Natural killer cell (primary cell): ENCODE results near the gene ARSG. TPM values are rescaled to one million over a fixed set of nuclear protein-coding genes. Genes with fewer than 3 reads are reported as not detected.

Experiments used
- ATAC-seq, 3 donors: fragments of 150-1000 bp in 2 of 3; fragments of 200-7000 bp in 1 of 3; cut with Tn5 transposase; 1 replicate in 1 of 3; 2 replicates in 2 of 3; pipeline ENCODE4 v1.10.0; 2021; ENCODE audit warnings: mild to moderate bottlenecking in 2 of 3, moderate library complexity in 2 of 3
- DNase-seq, 2 donors: peaks; one replicate each; pipeline versions ENCODE4 v3.0.0 to v3.0.0-alpha.2; 2013 to 2021; ENCODE audit warnings: mixed read lengths in 1 of 2
- H3K27ac ChIP-seq: one replicate; pipeline ENCODE4 v1.5.1; 2013; ENCODE audit warnings: mild to moderate bottlenecking, low read length
- H3K27me3 ChIP-seq: one replicate; pipeline ENCODE4 v1.6.1; 2013; ENCODE audit warnings: low read length; ENCODE audit not compliant: control insufficient read depth, insufficient read depth
- H3K36me3 ChIP-seq: one replicate; pipeline ENCODE4 v1.6.1; 2013; ENCODE audit warnings: low read length; ENCODE audit not compliant: control insufficient read depth, insufficient read depth
- H3K4me1 ChIP-seq: one replicate; pipeline ENCODE4 v1.6.1; 2013; ENCODE audit warnings: low read length; ENCODE audit not compliant: control insufficient read depth, insufficient read depth
- H3K4me3 ChIP-seq: one replicate; pipeline ENCODE4 v1.5.1; 2013; ENCODE audit warnings: low read length
- H3K9me3 ChIP-seq: one replicate; pipeline ENCODE4 v1.6.1; 2013; ENCODE audit warnings: low read length; ENCODE audit not compliant: control insufficient read depth, insufficient read depth
- H3K27ac Mint-ChIP-seq, 2 donors: one replicate each; pipeline ENCODE4 v1.8.0; 2022; ENCODE audit warnings: mild to moderate bottlenecking in 2 of 2, mixed read lengths in 2 of 2, moderate library complexity in 1 of 2
- H3K27me3 Mint-ChIP-seq, 2 donors: one replicate each; pipeline ENCODE4 v1.8.0; 2022; ENCODE audit warnings: low read depth in 2 of 2, mixed read lengths in 2 of 2
- H3K36me3 Mint-ChIP-seq: one replicate; pipeline ENCODE4 v1.8.0; 2022; ENCODE audit warnings: mixed read lengths
- H3K4me1 Mint-ChIP-seq, 2 donors: one replicate each; pipeline ENCODE4 v1.8.0; 2022; ENCODE audit warnings: mixed read lengths in 2 of 2
- H3K4me3 Mint-ChIP-seq: one replicate; pipeline ENCODE4 v1.8.0; 2022; ENCODE audit warnings: mild to moderate bottlenecking, moderate library complexity, mixed read lengths
- H3K9me3 Mint-ChIP-seq, 2 donors: one replicate each; pipeline ENCODE4 v1.8.0; 2022; ENCODE audit warnings: mixed read lengths in 2 of 2
- CTCF ChIP-seq: fragments of 200-600 bp; IDR thresholded peaks from one replicate; pipeline ENCODE4 v1.8.0; 2022; ENCODE audit warnings: antibody characterized with exemption
- WGBS: methylation state at CpG from one replicate; pipeline ENCODE4 v1.1.7; 2013; ENCODE audit warnings: missing lambda C conversion rate; ENCODE audit not compliant: insufficient coverage; 5-methylcytosine and 5-hydroxymethylcytosine counted together
- intact Hi-C: fragments of 100-400 bp; cut with micrococcal nuclease; formaldehyde crosslinking; loops from one replicate; pipeline ENCODE4 v1.14.2; 2022
- total RNA-seq, 4 donors: library from RNA; stranded (reverse); fragments of 120-200 nt in 1 of 4; gene quantifications; one replicate each; pipeline versions ENCODE4 v1.2.3 to v1.2.4, GENCODE V29; 2013 to 2022

Gene ARSG
- total RNA-seq, 3 donors from 2014 or later (not counting 1 experiment from before 2014, with no cell fraction given), result 34.8 to 52.3 (median 39.3) TPM

DNA sequence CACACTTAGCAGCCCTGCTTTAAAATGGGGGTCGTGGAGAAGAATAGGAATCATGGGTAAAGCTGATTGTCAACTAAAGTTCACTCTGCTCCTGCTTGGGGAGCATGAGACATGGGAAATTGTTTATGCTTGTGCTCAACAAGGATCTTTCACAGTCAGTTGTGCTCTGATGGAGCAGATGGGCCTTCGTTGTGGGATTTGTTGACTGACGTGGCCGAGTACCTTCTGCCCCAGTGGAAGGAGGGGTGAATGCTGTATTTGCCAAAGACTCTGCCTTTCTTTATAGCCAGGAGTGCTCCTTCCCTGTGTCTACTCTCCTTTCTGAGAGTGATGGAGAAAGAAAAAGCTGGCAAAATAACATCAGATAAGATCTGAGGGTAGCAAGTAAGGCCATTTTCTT lies 11.4 kb downstream of the ARSG start:
- TF ChIP-seq CTCF, result no peak
- intact Hi-C loops, result no loop called here
- Mint-ChIP-seq H3K27me3 (no peaks in the 10 kb centered on the region), H3K9me3 (no peaks in the 10 kb centered on the region), H3K4me3 (no peak overlapping the region), H3K36me3 (peaks cover 6% of the 10 kb centered on the region), H3K4me1 (peaks cover 18 to 24% of the 10 kb centered on the region in 2 donors), H3K27ac (no peak overlapping the region)
- no peak overlapping the region for H3K4me3 ChIP-seq
- H3K36me3 ChIP-seq, result no peaks in the 10 kb centered on the region
- H3K27ac ChIP-seq, result no peak overlapping the region
- no peaks in the 10 kb centered on the region for H3K9me3 ChIP-seq
- WGBS, result 81% methylated on average over 4 of the region's 4 CpGs
- peaks cover 10% of the 10 kb centered on the region for H3K4me1 ChIP-seq
- no peak for DNase-seq
- H3K27me3 ChIP-seq, result no peaks in the 10 kb centered on the region
- no peak for ATAC-seq

GRCh38 chr17:68304706-68305105 lies 13.4 kb downstream of the ARSG start:
- no peaks in the 10 kb centered on the region for H3K9me3 Mint-ChIP-seq
- H3K36me3 Mint-ChIP-seq, result peaks cover 9% of the 10 kb centered on the region
- H3K27ac Mint-ChIP-seq, result no peak overlapping the region
- 91% methylated on average over 6 of the region's 6 CpGs for WGBS
- H3K4me3 ChIP-seq, result no peak overlapping the region
- H3K4me1 Mint-ChIP-seq, result peaks cover 15 to 28% of the 10 kb centered on the region in 2 donors
- ATAC-seq (no peak), DNase-seq (no peak)
- intact Hi-C loops, result no loop called here
- no peaks in the 10 kb centered on the region for H3K4me1 ChIP-seq
- no peaks in the 10 kb centered on the region for H3K36me3 ChIP-seq
- no peaks in the 10 kb centered on the region for H3K27me3 ChIP-seq
- no peak for TF ChIP-seq CTCF
- H3K27ac ChIP-seq, result no peak overlapping the region
- H3K27me3 Mint-ChIP-seq, result no peaks in the 10 kb centered on the region
- H3K4me3 Mint-ChIP-seq, result no peak overlapping the region
- H3K9me3 ChIP-seq, result no peaks in the 10 kb centered on the region

DNA sequence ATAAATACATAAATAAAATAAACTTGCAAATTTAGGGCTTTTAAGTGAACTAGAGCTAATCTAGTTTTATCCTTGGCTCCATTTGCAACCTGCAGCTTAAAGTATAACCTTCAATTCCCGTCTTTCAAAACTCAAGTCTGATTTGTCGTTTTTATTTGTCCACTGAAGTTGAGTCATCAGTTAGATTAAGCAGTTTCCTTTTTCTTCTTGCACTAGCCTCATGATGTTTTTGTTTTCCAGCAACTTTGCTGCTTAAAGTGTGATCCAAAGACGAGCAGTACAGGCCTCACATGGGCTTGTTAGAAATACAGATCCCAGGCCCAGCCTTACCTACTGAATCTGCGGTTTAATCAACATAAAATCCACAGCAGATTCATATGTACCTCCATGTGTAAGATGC lies 13.8 kb downstream of the ARSG start:
- no peak overlapping the region for H3K27ac ChIP-seq
- ATAC-seq, result no peak

More for the DNA sequence above, 13.8 kb downstream of the ARSG start:
- Mint-ChIP-seq H3K36me3 (peaks cover 9% of the 10 kb centered on the region), H3K4me3 (no peak overlapping the region), H3K9me3 (no peaks in the 10 kb centered on the region), H3K27ac (no peak overlapping the region), H3K27me3 (no peaks in the 10 kb centered on the region), H3K4me1 (peaks cover 17 to 31% of the 10 kb centered on the region in 2 donors)
- Histone ChIP-seq H3K27me3 (no peaks in the 10 kb centered on the region), H3K36me3 (no peaks in the 10 kb centered on the region), H3K4me1 (peaks cover 4% of the 10 kb centered on the region), H3K4me3 (no peak overlapping the region), H3K9me3 (no peaks in the 10 kb centered on the region)
- intact Hi-C loops, result no loop called here
- TF ChIP-seq CTCF, result no peak
- WGBS, result 92% methylated on average over 4 of the region's 4 CpGs
- no peak for DNase-seq
